K562 (cell line): ENCODE results near the gene USHBP1. TPM values are rescaled to one million over a fixed set of nuclear protein-coding genes. Genes with fewer than 3 reads are reported as not detected.

Experiments
- AFF1 ChIP-seq, 2 experiments: fragments of 450-650 bp; IDR thresholded peaks; 2 replicates each; pipeline ENCODE4 v1.6.1; 2018; ENCODE audit warnings: mild to moderate bottlenecking in 2 of 2, low read depth in 1 of 2; ENCODE audit not compliant: partially characterized antibody in 2 of 2
- ATF4 ChIP-seq: fragments of 450-650 bp; formaldehyde crosslinking; IDR thresholded peaks from 2 replicates; pipeline ENCODE4 v1.4.0; 2022; ENCODE audit warnings: mild to moderate bottlenecking, moderate library complexity
- CAMTA2 ChIP-seq: fragments of 250-450 bp; sonication (Bioruptor Pico); conservative IDR thresholded peaks from 2 replicates; pipeline ENCODE4 v1.5.1; 2022
- CEBPB ChIP-seq: fragments of 450-650 bp; IDR thresholded peaks from 2 replicates; pipeline ENCODE4 v1.6.1; 2016; ENCODE audit warnings: missing genetic modification characterization, missing compliant biosample characterization
- HINFP ChIP-seq: fragments of 450-650 bp; conservative IDR thresholded peaks from 2 replicates; pipeline ENCODE4 v1.6.1; 2016; ENCODE audit warnings: missing genetic modification characterization, low read depth, mild to moderate bottlenecking, control low read depth, missing compliant biosample characterization
- ILK ChIP-seq: fragments of 450-650 bp; IDR thresholded peaks from 2 replicates; pipeline ENCODE4 v1.6.1; 2016; ENCODE audit warnings: missing genetic modification characterization, low read depth, mild to moderate bottlenecking, missing compliant biosample characterization, moderate library complexity, borderline replicate concordance
- MTA3 ChIP-seq: fragments of 450-650 bp; formaldehyde crosslinking; IDR thresholded peaks from 2 replicates; pipeline ENCODE4 v1.6.1; 2017; ENCODE audit warnings: mild to moderate bottlenecking, borderline replicate concordance
- MYNN ChIP-seq, 2 experiments: sonication (generic); formaldehyde crosslinking in 1 of 2; IDR thresholded peaks; 2 replicates each; pipeline versions ENCODE4 v1.5.0 to v1.6.1; 2016 to 2020; ENCODE audit warnings: antibody characterized with exemption in 1 of 2, missing genetic modification reagents in 1 of 2
- RAD21 ChIP-seq, 2 experiments: fragments of 250-450 bp in 1 of 2; fragments of 450-650 bp in 1 of 2; sonication (Bioruptor Pico) in 1 of 2; formaldehyde crosslinking in 1 of 2; IDR thresholded peaks in 1 of 2; conservative IDR thresholded peaks in 1 of 2; 2 replicates each; pipeline versions ENCODE4 v1.4.0 to v1.8.0; 2020 to 2022; ENCODE audit warnings: mild to moderate bottlenecking in 2 of 2, moderate library complexity in 1 of 2
- TBL1XR1 ChIP-seq, 2 experiments: IDR thresholded peaks; 2 replicates each; pipeline ENCODE4 v1.6.1; 2012; ENCODE audit warnings: improper control_type of control experiment in 2 of 2, low read length in 2 of 2, mild to moderate bottlenecking in 1 of 2
- ZNF217 ChIP-seq: sonication (generic); formaldehyde crosslinking; IDR thresholded peaks from 2 replicates; pipeline ENCODE4 v1.8.0; 2022; ENCODE audit warnings: mild to moderate bottlenecking, missing genetic modification reagents
- ZNF76 ChIP-seq: fragments of 250-450 bp; sonication (Bioruptor Pico); IDR thresholded peaks from 2 replicates; pipeline ENCODE4 v1.4.0; 2020; ENCODE audit warnings: mild to moderate bottlenecking, moderate library complexity, borderline replicate concordance
- polyA plus RNA-seq, 8 experiments: library from polyadenylated mRNA; depleted of rRNA in 4 of 8; stranded (reverse) in 5 of 8; unstranded in 3 of 8; fragments of >200 nt; fragmentation: Nextera tagmentation in 2 of 8; fragmentation: Illumina TruSeq in 1 of 8; extraction: Ambion mirVana in 2 of 8; extraction: Trizol in 1 of 8; gene quantifications; 2 replicates each; pipeline versions ENCODE4 v1.2.1 to v1.2.3, GENCODE V29; 2011 to 2014; ENCODE audit warnings: inconsistent platforms in 1 of 8, missing spikeins in 1 of 8
- total RNA-seq, 7 experiments: library from RNA; depleted of rRNA in 6 of 7; stranded (reverse); fragments of >200 nt in 6 of 7; fragmentation: Illumina TruSeq in 2 of 7; extraction: Trizol in 2 of 7; gene quantifications; 2 replicates each; pipeline versions ENCODE4 v1.2.1 to v1.2.3, GENCODE V29; 2011 to 2021; ENCODE audit warnings: low replicate concordance in 1 of 7

USHBP1 gene
- total and polyA plus RNA-seq, 9 of the 15 experiments (the other 6 are each of a cell fraction or from before 2014, with no cell fraction given), result 0.03 to 0.10 (median 0.05) TPM; not detected in 5

GRCh38 chr19:17282488-17283125 lies 18.1 kb upstream of the USHBP1 start (continued):
- TF ChIP-seq CAMTA2, result 0 out of 2 replicates have a peak, but pooled peaks have one; percentile 25
- TF ChIP-seq CEBPB (tag), result no peak
- no peak for TF ChIP-seq ZNF76 (CRISPR knock-in tag)
- no peak for TF ChIP-seq ILK (tag)
- TF ChIP-seq TBL1XR1 (IDR thresholded peaks at IDR 0.05; ENCODE audit: low read length in 2 of 2), result no peak
- no peak for TF ChIP-seq ZNF217
- peak; percentile 86 to 94 for TF ChIP-seq RAD21 (CRISPR knock-in tag; conservative IDR thresholded peaks at IDR 0.05 in 1 of 2, IDR thresholded peaks at IDR 0.05 in 1 of 2)
- peak; percentile 88 for TF ChIP-seq MTA3
- TF ChIP-seq AFF1 (IDR thresholded peaks at IDR 0.05; ENCODE audit: low read depth in 1 of 2, partially characterized antibody in 2 of 2), result no peak
- TF ChIP-seq HINFP (tag), result no peak
- TF ChIP-seq MYNN (IDR thresholded peaks at IDR 0.05), result peak; percentile 80
- TF ChIP-seq MYNN (CRISPR knock-in tag; IDR thresholded peaks at IDR 0.05), result no peak
- TF ChIP-seq ATF4 (CRISPR knock-in tag), result no peak
